ENCODE measurements around the gene ZDHHC3.

ZDHHC3 gene

GRCh38 chr3:44875596-44875995 is 100.4 kb downstream of the ZDHHC3 start:
- Histone ChIP-seq H3K9ac (ENCODE audit: low read length) (no peak overlapping the region), H3K27ac (ENCODE audit: low read length) (no peak overlapping the region), H3K4me3 (ENCODE audit: low read length) (no peak overlapping the region), H3K79me2 (ENCODE audit: low read length) (no peaks in the 10 kb centered on the region), H3K36me3 (replicated peaks; ENCODE audit: low read depth, low read length) (no peaks in the 10 kb centered on the region), H2AFZ (ENCODE audit: low read depth, low read length) (no peak overlapping the region), H3K27me3 (ENCODE audit: low read depth, low read length) (no peaks in the 10 kb centered on the region), H3K4me2 (ENCODE audit: low read length) (no peak overlapping the region), H3K4me1 (ENCODE audit: low read length) (no peaks in the 10 kb centered on the region), H3K9me3 (ENCODE audit: insufficient read depth, low read length) (no peaks in the 10 kb centered on the region), H4K20me1 (ENCODE audit: insufficient read depth, low read length) (no peaks in the 10 kb centered on the region)
- no peak for TF ChIP-seq CTCF (IDR thresholded peaks at IDR 0.05; ENCODE audit: low read depth, low read length)
- TF ChIP-seq EZH2phosphoT487 (IDR thresholded peaks at IDR 0.05; ENCODE audit: low read depth), result no peak

All from OCI-LY3 (cell line).